ENCODE data around the gene ALDH3B2.
A peak's percentile ranks its signal among the peaks of the same experiment; 100 is the strongest.

The ALDH3B2 gene

DNA sequence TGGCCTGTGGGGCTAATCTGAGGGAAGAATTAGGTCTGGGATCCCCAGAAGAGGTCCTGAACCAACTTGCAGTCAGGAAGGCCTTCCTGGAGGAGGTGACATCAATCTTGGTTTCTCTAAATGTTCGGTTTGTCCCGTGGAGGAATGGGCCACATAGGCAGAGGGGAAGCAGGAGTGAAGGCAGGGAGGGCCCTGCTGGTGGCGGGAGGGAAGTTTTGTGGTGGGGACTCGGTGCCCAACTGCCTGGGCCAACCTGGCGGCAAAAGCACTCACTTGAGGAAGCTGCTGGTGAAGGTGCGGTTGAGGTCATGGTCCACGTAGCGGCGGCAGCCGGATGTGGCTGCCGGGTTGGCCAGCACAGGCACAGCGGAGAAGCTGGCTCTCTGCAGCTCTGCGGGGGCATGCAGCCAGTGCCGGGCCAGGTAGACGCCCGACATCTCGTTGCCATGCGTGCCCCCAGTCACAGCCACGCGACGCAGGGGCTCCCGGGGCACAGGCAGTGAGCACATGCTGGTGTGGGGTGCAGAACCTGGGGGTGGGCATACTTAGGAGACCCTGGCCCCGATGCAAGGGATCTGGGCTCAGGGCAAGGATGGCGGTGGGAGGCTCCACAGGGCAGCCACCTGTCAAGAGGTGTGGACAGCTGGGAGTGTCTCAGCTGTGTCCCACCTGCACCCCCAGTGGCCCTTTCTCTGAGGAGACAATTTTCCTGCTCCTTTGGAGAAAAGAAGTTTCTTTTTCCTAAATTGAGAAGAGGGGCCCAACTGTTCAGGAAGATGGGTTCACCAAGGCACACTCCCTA lies 27.7 kb downstream of the ALDH3B2 start:
- H3K27me3 Mint-ChIP-seq (ENCODE audit: low read depth) = peaks cover 2% of the 10 kb centered on the region
- peaks cover 24% of the 10 kb centered on the region for H3K4me1 Mint-ChIP-seq (ENCODE audit: low read depth)
- H3K9me3 Mint-ChIP-seq = no peaks in the 10 kb centered on the region
- H3K36me3 Mint-ChIP-seq (ENCODE audit: low read depth) = no peaks in the 10 kb centered on the region
- peak overlapping the region; percentile 36 for H3K27ac Mint-ChIP-seq
- H3K4me3 Mint-ChIP-seq = peak overlapping the region; percentile 57
- DNase-seq (ENCODE audit: low spot score) = peak; percentile 45

DNA sequence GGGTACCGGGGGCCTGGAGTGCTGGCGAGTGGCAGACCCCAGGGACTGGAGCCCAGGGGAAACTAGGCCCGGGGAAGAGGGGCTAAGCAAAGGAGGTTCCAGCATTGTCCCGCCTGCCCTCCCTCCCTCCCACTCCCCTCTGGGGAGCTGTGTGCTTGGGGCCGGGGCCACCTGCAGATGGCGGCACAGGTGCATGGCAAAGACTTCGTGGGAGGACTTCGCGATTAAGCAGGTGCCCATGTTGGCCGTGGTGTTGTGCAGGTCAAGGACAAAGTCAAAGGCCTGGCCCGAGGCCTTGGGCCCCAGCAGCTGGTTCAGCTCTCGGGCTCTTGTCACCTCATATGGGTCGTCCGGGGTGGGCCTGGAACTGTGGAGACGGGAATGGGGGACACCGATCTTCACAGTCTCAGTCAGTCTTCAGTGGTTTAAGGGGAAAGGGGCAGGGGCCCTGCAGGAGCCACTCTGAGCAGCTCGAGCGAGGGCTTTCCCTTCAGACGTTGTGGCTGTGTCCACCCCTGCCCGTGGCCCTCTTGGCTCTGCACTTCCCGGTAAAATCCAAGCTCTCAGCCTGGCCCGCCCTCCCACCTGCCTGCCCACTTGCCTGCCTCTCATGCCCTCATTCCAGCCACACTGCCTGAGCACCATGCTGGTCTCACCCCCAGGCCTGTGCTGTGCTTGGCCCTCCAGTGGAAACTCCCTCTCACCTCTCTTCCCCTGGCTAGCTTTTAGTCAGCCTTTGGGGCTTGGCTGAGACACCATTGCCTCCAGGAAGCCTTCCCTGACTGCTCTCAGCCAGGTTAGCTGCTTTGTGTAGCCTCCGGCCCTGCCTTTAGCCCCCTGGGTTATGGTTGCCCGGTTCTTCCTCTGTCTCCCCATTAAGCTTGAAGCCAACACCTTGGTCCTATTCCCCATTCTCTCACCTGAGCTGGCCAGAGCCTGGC lies 28.6 kb downstream of the ALDH3B2 start:
- Mint-ChIP-seq H3K36me3 (ENCODE audit: low read depth) (no peaks in the 10 kb centered on the region), H3K4me1 (ENCODE audit: low read depth) (peaks cover 24% of the 10 kb centered on the region), H3K4me3 (peak overlapping the region; percentile 57)

DNA sequence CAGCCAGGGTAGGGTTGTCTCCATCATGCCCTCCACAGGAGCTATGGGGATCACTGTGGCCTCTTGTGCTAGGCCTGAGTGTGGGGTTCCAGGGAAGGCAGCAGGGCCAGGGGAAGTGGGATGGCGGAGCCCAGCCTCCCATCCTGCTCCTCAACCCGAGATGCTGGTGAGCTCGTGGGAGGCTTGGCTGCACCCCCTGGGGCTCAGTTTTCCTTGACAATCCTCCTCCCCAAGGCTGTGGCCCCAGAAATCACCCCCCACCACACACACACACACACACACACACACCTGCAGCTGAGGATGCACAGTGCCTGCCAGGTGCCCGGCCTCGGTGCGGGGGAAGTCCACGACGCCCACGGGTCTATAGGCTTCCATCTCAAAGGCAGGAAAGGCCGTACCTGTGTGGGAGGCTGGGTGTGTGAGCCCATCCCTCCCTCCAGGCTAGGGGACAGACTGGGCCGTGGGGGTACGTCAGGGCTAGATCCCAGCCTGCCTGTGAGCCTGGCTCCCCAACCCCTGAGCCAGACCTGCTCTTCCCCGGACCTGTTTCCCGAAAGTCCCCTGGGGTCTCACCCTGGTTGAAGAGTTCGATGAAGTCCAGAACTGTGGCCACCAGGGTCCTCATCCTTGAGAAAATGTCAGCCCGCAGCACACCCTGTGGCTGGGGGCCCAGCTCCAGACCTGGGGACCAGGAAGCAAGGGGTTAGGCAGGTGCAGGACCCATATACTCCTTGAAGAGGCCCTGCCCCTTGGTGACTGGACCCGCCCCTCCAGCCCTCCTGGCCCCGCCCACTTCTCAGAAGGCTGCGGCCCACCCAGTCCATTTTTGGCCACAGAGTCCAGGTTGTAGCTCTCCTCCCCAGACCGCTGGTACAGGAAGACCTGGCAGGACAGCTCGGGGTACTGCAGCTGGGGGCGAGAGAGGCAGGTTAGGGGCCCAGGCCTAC lies 29.7 kb downstream of the ALDH3B2 start:
- Mint-ChIP-seq H3K27ac (no peak overlapping the region), H3K4me1 (ENCODE audit: low read depth) (peaks cover 23% of the 10 kb centered on the region), H3K27me3 (ENCODE audit: low read depth) (peaks cover 2% of the 10 kb centered on the region), H3K36me3 (ENCODE audit: low read depth) (no peaks in the 10 kb centered on the region), H3K9me3 (no peaks in the 10 kb centered on the region), H3K4me3 (no peak overlapping the region)
- no peak for DNase-seq (ENCODE audit: low spot score)

More for the DNA sequence above, 28.6 kb downstream of the ALDH3B2 start:
- no peaks in the 10 kb centered on the region for H3K9me3 Mint-ChIP-seq
- peaks cover 2% of the 10 kb centered on the region for H3K27me3 Mint-ChIP-seq (ENCODE audit: low read depth)
- no peak for DNase-seq (ENCODE audit: low spot score)
- peak overlapping the region; percentile 71 for H3K27ac Mint-ChIP-seq

DNA sequence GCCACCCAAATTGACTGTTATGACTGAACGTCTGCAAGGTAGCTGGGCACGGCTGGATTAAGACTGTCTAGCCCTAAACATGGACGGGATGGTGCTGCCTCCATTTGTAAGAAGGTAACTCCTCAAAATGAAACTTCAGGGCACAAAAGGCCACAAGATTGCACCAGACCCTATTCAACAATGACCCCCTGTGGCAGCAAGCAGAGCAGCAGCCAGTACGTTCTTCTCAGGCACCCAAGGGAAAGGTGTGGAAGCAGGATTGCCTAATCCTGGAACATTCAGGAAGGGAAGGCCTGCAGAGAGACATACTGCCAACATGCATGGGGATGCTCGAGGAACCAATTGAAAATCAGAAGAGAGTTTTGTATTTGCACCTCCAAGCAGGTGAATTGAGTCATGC lies 30.4 kb downstream of the ALDH3B2 start:
- Mint-ChIP-seq H3K27ac (no peak overlapping the region), H3K4me3 (no peak overlapping the region), H3K36me3 (ENCODE audit: low read depth) (no peaks in the 10 kb centered on the region), H3K27me3 (ENCODE audit: low read depth) (peaks cover 2% of the 10 kb centered on the region), H3K9me3 (no peaks in the 10 kb centered on the region), H3K4me1 (ENCODE audit: low read depth) (peaks cover 17% of the 10 kb centered on the region)
- DNase-seq (ENCODE audit: low spot score) = no peak

DNA sequence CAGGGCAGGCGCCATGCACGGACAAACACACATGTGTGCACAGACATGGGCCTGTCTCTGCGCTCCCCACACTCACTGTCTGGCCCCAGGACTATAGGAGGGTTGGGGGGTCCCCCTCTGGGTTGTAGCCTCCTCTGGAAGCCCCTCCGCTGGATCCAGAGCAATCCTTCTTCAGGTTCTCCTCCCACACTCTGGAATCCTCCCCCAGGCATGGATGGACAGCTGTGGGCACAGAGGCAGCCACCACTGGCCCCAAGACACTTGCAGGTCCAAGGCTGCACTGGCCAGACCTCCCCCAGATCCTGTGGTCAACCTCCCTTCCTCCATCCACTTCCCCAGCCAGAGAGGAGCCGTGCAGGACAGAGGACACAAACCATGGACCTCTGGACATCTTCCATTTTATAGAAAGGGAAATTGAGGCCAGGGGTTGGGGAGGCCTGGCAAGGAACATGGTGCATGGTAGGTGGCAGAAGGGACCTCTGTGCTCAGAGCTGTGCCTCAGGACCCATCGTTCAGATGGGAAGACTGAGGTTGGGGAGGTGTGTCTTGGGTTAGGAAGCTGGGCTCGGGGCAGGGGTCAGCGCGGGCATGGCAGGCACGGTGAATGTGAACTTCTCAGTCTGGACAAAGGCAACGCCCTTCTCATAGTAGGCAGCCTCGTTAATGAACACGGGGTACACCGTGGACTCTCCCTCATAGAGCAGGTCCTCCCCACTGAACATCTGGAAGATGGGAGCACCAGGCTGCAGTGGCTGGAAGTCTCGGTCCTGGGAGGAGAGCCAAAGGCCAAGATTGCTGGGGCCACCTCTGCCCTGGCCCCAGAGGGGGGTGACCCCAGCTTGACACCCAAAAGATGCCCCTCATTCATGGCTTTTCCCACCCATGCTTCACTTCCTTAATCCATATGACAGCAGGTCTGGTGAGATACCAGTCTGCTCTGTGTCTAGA lies 32.0 kb downstream of the ALDH3B2 start:
- Mint-ChIP-seq H3K4me3 (no peak overlapping the region), H3K27ac (no peak overlapping the region), H3K36me3 (ENCODE audit: low read depth) (no peaks in the 10 kb centered on the region), H3K27me3 (ENCODE audit: low read depth) (no peaks in the 10 kb centered on the region), H3K4me1 (ENCODE audit: low read depth) (peaks cover 12% of the 10 kb centered on the region), H3K9me3 (no peaks in the 10 kb centered on the region)
- no peak for DNase-seq (ENCODE audit: low spot score)

DNA sequence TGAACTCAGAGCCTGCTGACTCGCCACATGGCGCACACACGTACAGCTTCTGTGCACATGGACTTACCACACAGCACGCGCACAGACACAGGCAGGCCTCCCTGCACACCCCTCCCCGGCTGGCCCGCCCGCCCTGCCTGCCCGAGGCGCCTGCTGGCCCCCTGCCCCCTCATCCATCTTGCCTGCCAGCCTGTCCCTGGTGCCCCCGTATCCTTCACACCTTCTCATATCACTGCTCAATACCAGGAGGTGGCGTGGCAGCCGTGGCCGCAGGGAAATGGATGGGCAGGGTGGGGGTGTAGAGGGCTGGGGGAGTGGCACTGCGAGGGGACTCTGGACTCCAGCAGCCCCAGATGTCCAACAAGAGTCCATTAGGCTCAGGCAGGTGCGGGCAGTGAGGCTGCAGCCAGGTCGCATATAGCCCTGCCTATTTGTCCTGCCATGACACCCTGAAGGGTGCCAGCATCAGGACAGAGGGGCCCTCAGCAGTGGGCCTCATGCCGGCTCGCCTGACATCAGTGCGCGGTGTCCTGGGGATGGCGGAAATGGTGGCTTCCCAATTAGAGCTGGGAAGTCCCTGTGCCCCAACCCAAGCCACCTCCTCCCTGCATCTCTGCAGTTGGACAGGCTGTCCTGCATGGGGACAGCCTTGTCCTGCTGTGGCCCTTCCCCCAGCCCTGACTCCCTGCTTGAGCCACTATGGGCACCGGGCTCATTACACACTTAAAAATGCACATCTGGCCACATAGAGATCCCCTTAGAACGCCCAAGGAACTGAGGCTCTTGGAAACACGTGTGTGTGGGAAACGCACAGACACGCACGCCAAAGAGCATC lies 32.9 kb downstream of the ALDH3B2 start:
- Mint-ChIP-seq H3K27ac (no peak overlapping the region), H3K4me1 (ENCODE audit: low read depth) (peaks cover 13% of the 10 kb centered on the region), H3K27me3 (ENCODE audit: low read depth) (no peaks in the 10 kb centered on the region), H3K9me3 (no peaks in the 10 kb centered on the region), H3K4me3 (no peak overlapping the region), H3K36me3 (ENCODE audit: low read depth) (no peaks in the 10 kb centered on the region)
- no peak for DNase-seq (ENCODE audit: low spot score)

DNA sequence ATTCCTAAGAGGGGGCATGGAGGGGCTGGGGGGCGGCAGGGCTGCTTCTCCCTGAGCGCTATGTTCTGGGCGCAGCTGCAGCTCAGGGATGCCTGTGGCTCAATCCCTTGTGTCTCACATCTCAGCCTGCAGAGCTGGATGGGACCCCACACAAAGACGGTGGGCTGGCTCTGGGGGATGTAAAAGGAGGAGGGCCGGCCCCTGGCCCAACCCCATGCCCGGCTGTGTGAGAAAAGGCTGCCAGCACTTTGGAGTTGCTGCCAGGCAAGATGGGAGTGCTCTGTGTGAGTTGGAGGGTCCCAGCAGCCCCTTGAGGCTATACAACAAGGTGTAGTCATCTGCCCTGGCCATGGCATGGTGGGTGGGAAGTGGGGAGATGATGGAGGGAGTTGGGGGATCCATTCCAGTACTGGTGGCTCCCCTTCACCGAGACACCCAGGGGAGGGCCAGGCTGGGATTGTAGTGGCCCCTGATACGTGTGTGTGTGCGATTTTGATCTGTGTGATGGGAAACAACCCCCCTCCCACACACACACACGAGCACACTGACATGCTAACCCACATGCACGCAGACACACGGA lies 33.6 kb downstream of the ALDH3B2 start:
- Mint-ChIP-seq H3K4me3 (no peak overlapping the region), H3K36me3 (ENCODE audit: low read depth) (no peaks in the 10 kb centered on the region), H3K9me3 (no peaks in the 10 kb centered on the region), H3K4me1 (ENCODE audit: low read depth) (peaks cover 7% of the 10 kb centered on the region), H3K27me3 (ENCODE audit: low read depth) (no peaks in the 10 kb centered on the region), H3K27ac (no peak overlapping the region)
- no peak for DNase-seq (ENCODE audit: low spot score)

DNA sequence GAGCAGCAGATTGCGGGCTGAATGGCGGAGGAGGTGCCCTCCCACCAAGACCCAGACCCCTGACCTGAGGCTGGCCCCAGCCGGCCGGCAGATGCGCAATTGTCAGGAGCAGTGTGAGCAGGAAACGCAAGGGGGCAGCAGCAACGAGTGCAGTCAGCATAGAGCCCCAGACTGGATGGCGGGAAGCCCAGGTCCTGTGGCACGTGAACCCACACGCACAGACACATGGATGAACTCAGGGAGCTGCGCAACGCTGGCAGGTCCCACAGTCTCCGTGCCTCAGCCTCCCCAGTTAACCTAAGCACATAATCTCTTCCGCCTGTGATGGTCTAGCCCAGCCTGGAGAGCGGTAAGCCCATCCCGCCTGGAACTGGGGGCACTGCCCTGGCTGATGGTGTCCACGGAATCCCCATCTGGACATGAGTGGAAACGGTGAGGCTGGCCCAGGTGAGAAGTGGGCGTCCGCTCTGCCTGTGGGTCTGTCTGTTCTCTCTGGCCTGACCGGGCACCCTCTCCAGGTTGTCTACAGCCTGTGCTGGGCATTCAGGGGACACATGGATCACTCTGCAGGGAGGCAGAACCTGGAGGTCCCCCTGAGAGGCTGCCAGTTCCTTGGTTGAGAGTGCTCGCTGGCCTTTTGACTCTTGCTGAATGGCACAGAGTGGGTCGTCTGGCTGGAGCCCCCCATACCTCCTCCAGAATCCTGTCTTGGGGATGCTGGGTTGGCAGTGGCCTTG lies 34.2 kb downstream of the ALDH3B2 start:
- H3K27ac Mint-ChIP-seq = no peak overlapping the region
- H3K36me3 Mint-ChIP-seq (ENCODE audit: low read depth) = no peaks in the 10 kb centered on the region
- H3K9me3 Mint-ChIP-seq = no peaks in the 10 kb centered on the region
- no peaks in the 10 kb centered on the region for H3K27me3 Mint-ChIP-seq (ENCODE audit: low read depth)
- DNase-seq (ENCODE audit: low spot score) = no peak
- peaks cover 7% of the 10 kb centered on the region for H3K4me1 Mint-ChIP-seq (ENCODE audit: low read depth)
- no peak overlapping the region for H3K4me3 Mint-ChIP-seq

DNA sequence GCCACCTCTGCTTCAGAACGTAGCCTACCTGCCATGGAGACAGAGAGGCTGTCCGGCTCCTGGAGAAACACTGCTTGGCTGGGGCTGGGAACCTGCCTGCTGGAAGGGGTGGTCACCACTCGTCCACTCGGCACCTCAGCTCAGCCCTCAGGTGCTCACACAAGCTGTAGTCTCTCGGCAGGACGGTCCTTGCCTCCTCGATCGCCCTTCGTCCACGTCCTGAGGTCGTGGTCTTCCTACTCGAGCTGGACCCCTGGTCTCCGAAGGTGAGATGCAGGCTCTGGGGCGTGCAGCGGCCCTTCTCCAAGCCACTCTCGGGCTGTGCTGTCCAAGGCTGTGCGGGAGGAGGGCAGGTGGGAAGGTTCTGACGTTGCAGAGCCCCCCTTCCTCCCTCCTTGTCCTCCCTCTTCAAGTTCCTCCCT lies 35.0 kb downstream of the ALDH3B2 start, which contains the start of gene TBX10:
Gene TBX10, minus strand, starts transcription at position 326 of the 422 bp plus-strand sequence. Its CDS starts 291 bp downstream, at position 35.
- Mint-ChIP-seq H3K4me1 (ENCODE audit: low read depth) (peaks cover 7% of the 10 kb centered on the region), H3K9me3 (no peaks in the 10 kb centered on the region), H3K27ac (no peak within 1 kb of the TSS), H3K27me3 (ENCODE audit: low read depth) (no peaks in the 10 kb centered on the region), H3K36me3 (ENCODE audit: low read depth) (no peaks in the 10 kb centered on the region), H3K4me3 (no peak within 1 kb of the TSS)
- no peak for DNase-seq (ENCODE audit: low spot score)

DNA sequence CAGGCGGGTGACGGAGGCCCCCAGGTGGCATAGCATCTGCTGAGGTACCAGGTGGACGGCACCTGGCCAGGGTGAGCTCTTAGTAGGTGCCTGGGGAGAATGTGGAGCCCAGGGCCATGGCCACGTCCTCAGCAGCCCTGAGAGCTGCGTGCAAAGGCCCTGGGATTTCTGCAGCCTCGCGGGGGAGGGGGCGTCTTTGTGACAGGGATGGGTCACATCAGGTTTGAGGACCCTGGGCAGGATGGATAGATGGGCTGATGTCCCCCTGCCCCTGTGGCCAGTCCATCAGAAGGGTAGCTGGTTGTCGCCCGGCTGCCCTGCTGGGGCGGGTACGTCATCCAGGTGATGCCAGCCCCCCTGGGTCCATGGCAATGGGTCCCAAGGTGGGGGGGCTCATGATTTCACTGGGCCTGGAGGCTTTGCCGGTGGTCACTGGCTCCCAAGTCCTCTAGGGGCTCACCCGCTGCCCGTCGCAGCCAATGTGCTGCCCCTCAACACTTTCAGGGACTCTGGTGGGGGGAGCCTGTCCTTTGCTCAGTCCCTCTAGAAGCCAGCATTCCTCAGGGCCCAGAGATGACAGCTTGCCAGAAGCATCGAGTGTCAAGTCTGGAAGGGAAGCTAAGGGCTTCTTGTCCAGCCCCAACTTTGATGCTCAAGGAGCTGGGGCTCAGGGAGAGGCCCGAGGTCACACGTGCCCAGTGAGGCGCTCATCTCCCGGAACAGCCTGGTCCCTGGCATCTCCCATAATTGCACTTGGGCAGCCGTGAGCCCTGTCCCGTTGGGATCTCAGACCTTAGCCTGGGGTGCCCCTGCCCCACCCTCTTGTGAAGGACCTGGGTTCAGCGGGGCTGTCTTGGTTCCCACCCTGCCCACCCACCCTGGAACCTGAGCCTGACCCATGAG lies 35.6 kb downstream of the ALDH3B2 start:
- DNase-seq (ENCODE audit: low spot score) = no peak
- no peaks in the 10 kb centered on the region for H3K27me3 Mint-ChIP-seq (ENCODE audit: low read depth)
- H3K4me1 Mint-ChIP-seq (ENCODE audit: low read depth) = peaks cover 7% of the 10 kb centered on the region
- H3K27ac Mint-ChIP-seq = no peak overlapping the region
- no peaks in the 10 kb centered on the region for H3K36me3 Mint-ChIP-seq (ENCODE audit: low read depth)
- H3K9me3 Mint-ChIP-seq = no peaks in the 10 kb centered on the region
- H3K4me3 Mint-ChIP-seq = no peak overlapping the region

All from T-helper 2 cell treated with Interferon-gamma antibody and Interleukin-4, amounts not matched to agents 5 μg/mL and 100 μg/mL, for 36 hours (primary cell).